ENCODE data around the gene VPS16. TPM values are rescaled to one million over a fixed set of nuclear protein-coding genes. Genes with fewer than 3 reads are reported as not detected.

Gene VPS16
- total RNA-seq, 1 donor from 2014 or later = 39.1 TPM

DNA sequence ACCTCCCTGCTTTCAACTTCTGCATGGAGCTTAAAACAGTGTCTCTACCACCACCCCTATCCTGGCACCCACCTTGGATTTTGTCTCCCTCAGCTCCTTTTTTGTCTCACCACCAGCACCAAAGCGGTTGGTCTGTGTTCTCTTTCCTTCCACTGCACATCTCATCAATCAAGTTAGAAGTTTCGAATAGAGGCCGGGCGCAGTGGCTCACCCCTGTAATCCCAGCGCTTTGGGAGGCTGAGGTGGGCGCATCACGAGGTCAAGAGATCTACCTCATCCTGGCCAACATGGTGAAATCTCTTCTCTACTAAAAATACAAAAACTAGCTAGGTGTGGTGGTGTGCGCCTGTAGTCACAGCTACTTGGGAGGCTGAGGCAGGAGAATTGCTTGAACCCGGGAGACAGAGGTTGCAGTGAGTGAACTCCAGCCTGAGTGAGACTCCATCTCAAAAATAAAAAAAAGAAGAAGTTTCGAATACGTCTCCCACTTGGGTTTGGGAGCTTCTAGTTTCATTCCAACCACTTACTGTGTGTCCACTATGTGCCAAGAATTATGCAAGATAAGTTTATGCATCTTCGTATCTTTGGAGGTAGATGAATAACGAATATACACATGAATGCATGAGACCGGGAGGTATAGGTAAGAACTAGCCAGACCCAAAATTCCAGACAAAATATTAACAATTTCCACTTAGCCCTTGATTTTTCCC is 6.0 kb upstream of the VPS16 start:
- DNase-seq (ENCODE audit: low read depth in 2 of 2) = no peak

GRCh38 chr20:2835331-2835796 is 5.2 kb upstream of the VPS16 start:
- DNase-seq (ENCODE audit: low read depth in 2 of 2) = no peak

GRCh38 chr20:2836035-2836434 is 4.5 kb upstream of the VPS16 start:
- DNase-seq (ENCODE audit: low read depth in 2 of 2) = no peak

DNA sequence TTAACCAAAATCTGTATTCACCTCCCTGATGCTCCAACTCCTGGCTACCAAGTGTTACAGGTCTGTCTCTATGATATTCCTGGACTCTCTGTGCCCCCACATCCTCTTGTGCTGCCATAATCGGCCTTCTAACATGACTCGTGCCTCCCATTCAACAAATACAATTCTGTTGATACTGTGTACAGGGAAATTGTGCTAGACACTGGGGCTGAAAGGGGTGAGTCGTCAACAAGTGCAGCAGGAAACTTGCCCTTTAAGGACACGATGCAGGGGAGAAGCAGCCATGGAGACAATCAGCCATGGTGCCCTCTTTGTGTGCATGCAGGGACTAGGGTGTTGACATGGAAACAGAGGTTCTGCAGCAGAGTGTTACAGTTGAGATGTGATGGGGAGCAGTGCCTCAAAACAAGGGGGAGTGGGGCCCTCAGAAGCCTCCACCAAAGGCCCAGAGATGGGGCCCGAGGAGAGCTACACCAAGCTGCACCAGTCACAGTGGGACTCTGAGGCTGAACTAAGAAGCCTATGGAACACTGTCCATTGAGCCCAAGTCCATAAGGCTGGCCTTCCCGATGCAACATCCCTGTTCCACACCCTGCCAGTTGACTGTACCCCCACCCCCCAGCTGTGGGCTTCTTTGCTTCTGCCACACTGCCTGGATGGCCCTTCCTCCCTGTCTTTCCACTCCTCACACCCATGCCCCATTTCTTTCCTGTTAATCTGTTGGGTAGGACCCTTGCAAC is 3.2 kb upstream of the VPS16 start:
- no peak for DNase-seq (ENCODE audit: low read depth in 2 of 2)

GRCh38 chr20:2838170-2838797 is 2.3 kb upstream of the VPS16 start:
- no peak for DNase-seq (ENCODE audit: low read depth in 2 of 2)

DNA sequence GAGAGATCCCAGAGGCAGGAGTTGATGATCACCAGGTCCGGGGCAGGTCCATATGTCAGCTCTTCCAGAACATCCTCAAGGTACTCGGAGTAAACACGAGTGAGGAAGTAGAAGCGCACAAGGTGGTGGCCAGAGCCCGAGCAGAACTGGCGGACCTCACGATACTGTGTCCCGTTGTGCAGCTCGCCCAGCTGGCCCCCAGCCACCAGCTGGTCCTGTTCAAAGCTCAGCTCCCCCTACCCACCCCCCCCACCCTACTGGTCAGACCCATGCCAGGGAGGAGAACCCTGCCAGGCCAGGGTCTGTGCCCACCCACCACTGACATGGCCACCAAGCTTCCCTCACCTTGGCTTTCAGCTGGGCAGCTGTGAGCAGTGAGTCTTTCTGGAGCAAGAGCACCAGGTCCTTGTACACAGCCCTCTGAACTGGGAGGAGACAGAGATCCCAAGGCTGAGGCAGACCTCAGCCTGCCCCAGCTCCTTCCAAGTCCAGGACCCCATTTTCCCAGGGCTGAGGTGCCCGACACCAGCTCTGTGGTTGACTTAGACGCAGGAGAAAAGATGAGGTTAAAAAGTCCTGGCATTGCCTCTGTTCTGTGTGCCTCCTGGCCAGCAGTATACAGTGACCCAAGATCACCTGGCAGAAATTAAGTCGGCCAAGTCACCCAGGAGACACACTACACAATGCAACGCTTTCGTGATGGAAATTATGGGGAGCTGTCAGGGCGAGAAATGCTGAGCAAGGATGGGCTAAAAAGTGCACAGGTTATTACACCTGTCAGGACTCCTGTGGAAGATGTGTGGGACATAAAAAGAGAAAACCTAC is 1.5 kb upstream of the VPS16 start:
- no peak for DNase-seq (ENCODE audit: low read depth in 2 of 2)

DNA sequence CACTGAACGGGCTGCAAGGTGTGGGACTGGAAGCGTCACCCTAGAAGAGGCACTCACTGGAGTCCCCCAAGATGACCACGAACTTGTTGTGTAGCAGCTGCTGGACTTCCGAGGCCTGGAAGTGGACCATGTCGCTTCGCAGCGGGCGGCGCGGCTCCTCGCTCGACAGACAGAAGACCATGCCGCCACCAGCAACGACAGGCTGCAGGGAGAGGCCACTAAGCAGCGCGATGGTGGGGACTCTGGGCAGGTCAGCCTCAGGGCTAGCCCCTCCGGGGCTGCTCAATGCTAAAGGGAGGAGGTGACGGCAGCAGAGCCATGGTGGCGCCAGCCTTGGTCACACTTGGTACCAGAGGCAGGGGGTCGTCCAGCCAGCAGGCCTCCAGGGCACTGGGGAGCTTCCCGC is 810 bp upstream of the VPS16 start:
- no peak for DNase-seq (ENCODE audit: low read depth in 2 of 2)

GRCh38 chr20:2840967-2841531 is 504 bp downstream of the VPS16 start:
- DNase-seq (ENCODE audit: low read depth in 2 of 2) = peak; percentile 65 to 69

GRCh38 chr20:2845607-2846006 is 5.1 kb downstream of the VPS16 start:
- no peak for DNase-seq (ENCODE audit: low read depth in 2 of 2)

DNA sequence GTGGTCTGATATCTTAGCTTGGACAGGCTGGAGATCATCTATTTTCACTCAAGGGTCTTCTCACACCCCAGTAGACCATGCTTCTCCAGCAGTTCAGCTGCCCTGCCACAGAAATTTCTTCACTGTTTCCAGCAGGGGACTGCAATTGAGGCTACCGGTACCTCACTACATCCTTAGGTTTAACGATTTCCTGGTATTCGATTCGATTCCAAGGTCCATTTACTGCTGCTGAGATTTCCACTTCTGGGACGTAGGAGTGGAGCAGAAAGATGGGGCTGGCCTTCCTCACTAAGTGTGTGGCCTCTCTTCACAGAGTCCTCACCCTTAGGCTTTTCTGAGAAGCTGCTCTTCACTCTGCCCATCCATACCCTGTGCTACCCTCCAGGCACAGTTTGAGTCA is 6.2 kb downstream of the VPS16 start:
- DNase-seq (ENCODE audit: low read depth in 2 of 2) = no peak

GRCh38 chr20:2847802-2848201 is 7.3 kb downstream of the VPS16 start:
- no peak for DNase-seq (ENCODE audit: low read depth in 2 of 2)

- no peak for DNase-seq (ENCODE audit: low read depth in 2 of 2)
These were observed 9.0 kb downstream of the VPS16 start for GRCh38 chr20:2849529-2849928.

DNA sequence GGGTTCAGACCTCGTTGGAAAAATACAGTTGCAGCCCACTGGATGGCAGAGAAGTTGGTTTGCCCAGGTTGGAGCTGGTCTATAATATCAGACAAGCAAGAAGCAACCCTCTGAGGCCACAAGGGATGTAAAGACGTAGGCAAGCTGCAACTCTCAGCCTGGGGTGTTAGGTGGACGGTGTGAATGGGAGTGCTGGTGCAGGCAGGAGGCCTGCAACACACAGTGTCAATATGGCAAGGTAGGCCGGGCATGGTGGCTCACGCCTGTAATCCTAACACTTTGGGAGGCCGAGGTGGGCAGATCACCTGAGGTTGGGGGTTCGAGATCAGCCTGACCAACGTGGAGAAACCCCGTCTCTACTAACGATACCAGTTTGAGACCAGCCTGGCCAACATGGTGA is 10.5 kb downstream of the VPS16 start:
- DNase-seq (ENCODE audit: low read depth in 2 of 2) = no peak

GRCh38 chr20:2858591-2858990 is 18.0 kb downstream of the VPS16 start:
- DNase-seq (ENCODE audit: low read depth in 2 of 2) = no peak

- no peak for DNase-seq (ENCODE audit: low read depth in 2 of 2)
These were observed 19.0 kb downstream of the VPS16 start for GRCh38 chr20:2859330-2860121.

GRCh38 chr20:2864626-2865025 is 24.1 kb downstream of the VPS16 start:
- DNase-seq (ENCODE audit: low read depth in 2 of 2) = no peak

DNA sequence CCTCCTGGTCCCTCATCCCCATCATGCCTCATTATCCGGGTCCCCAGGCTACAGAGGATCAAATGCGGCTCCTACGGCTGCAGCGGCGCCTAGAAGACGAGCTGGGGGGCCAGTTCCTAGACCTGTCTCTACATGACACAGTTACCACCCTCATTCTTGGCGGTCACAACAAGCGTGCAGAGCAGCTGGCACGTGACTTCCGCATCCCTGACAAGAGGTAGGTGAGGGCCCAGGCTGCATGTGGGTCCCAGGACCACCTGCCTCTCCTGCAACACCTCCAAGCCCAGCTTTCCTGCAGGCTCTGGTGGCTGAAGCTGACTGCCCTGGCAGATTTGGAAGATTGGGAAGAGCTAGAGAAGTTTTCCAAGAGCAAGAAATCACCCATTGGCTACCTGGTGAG is 24.6 kb downstream of the VPS16 start:
- no peak for DNase-seq (ENCODE audit: low read depth in 2 of 2)

DNA sequence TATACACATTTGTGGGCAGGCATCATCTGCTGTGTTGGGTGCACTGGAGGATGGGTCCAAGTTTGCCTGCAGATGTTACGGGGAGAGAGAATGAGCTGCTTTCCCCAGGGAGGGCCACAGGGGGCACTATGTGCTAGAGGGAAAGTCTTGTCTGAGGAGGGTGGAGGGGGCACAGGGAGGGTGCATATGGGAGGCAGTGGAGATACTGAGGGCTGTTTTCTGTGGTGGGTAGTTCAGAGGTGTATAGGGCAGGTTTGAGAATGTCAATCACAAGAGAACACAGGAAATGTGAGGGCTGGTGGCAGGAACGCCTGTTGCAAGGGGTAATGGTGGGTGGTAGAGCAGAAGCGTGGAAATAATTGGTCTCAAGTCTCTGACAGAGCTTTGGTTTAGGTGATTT is 25.1 kb downstream of the VPS16 start:
- no peak for DNase-seq (ENCODE audit: low read depth in 2 of 2)

DNA sequence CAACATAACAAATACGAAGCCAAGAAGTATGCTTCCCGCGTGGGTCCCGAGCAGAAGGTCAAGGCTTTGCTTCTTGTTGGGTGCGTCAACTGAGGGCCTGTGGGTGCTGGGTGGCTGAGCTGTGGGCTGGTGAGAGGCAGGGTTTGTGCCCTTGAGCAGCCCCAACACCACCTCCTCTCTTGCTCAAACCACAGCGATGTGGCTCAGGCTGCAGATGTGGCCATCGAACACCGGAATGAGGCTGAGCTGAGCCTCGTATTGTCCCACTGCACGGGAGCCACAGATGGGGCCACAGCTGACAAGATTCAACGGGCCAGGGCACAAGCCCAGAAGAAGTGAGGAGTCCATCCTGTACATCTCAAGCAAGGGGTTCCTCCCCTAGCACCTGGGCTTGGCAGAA is 25.7 kb downstream of the VPS16 start:
- DNase-seq (ENCODE audit: low read depth in 2 of 2) = no peak

GRCh38 chr20:2867081-2867864 is 26.7 kb downstream of the VPS16 start:
- no peak for DNase-seq (ENCODE audit: low read depth in 2 of 2)
